Parathyroid adenoma (tissue), 2 donors: ENCODE results near the gene MRO.

ENCODE experiments used
- H2AFZ ChIP-seq: fragments of 300-600 bp; sonication (generic); one replicate; pipeline ENCODE4 v1.7.0; 2017; ENCODE audit warnings: antibody characterized with exemption, mild to moderate bottlenecking
- H3K27ac ChIP-seq: fragments of 300-600 bp; sonication (generic); one replicate; pipeline ENCODE4 v1.7.0; 2017
- H3K27me3 ChIP-seq: fragments of 300-600 bp; sonication (generic); one replicate; pipeline ENCODE4 v1.7.0; 2017; ENCODE audit warnings: low read length; ENCODE audit not compliant: control insufficient read depth, insufficient read depth
- H3K36me3 ChIP-seq: fragments of 300-600 bp; sonication (generic); one replicate; pipeline ENCODE4 v1.7.0; 2017; ENCODE audit warnings: low read length; ENCODE audit not compliant: control insufficient read depth, insufficient read depth
- H3K4me1 ChIP-seq: fragments of 300-600 bp; sonication (generic); one replicate; pipeline ENCODE4 v1.7.0; 2017; ENCODE audit warnings: control low read depth
- H3K4me2 ChIP-seq: fragments of 300-600 bp; sonication (generic); one replicate; pipeline ENCODE4 v1.7.0; 2017; ENCODE audit warnings: low read length
- H3K4me3 ChIP-seq: fragments of 300-600 bp; sonication (generic); one replicate; pipeline ENCODE4 v1.7.0; 2017; ENCODE audit warnings: low read depth, low read length
- H3K79me2 ChIP-seq: fragments of 300-600 bp; sonication (generic); one replicate; pipeline ENCODE4 v1.7.0; 2017; ENCODE audit warnings: control low read depth
- H3K9ac ChIP-seq: fragments of 300-600 bp; sonication (generic); one replicate; pipeline ENCODE4 v1.7.0; 2017; ENCODE audit warnings: mild to moderate bottlenecking
- H3K9me3 ChIP-seq: fragments of 300-600 bp; sonication (generic); one replicate; pipeline ENCODE4 v1.7.0; 2017; ENCODE audit warnings: low read length; ENCODE audit not compliant: control insufficient read depth
- TF ChIP-seq, protein P1 (sequence below): fragments of 300-600 bp; sonication (generic); IDR thresholded peaks from one replicate; pipeline ENCODE4 v1.7.0; 2017; ENCODE audit warnings: antibody characterized with exemption, mild to moderate bottlenecking
- donor health status: primary hyperparathyroidism.

MRO gene

DNA sequence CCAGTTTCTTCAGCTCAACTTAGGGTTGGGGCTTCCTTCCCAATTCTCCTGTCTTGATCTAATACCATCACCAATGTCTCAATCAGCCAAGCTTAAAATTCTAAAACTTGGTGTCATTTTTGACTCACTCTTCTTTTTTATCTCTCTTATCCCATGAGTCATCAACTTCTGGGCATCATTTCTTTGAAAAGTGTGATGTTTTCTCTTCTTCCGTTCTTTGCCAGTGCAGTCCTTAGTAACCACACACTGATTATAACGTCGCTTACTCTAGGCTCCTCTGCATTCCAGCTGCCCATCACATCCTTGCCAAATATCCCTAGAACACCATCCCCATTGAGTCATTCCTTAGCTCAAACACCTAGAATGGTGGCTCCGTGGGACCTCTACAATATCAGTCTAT is 27.4 kb upstream of the MRO start:
- no peaks in the 10 kb centered on the region for H3K4me1 ChIP-seq
- H3K27me3 ChIP-seq = no peaks in the 10 kb centered on the region
- H3K36me3 ChIP-seq = no peaks in the 10 kb centered on the region
- H3K4me3 ChIP-seq = no peak overlapping the region
- no peaks in the 10 kb centered on the region for H3K9me3 ChIP-seq
- no peak overlapping the region for H3K4me2 ChIP-seq
- H3K27ac ChIP-seq = no peak overlapping the region
- no peak overlapping the region for H2AFZ ChIP-seq
- no peaks in the 10 kb centered on the region for H3K79me2 ChIP-seq
- TF ChIP-seq, protein P1, sequence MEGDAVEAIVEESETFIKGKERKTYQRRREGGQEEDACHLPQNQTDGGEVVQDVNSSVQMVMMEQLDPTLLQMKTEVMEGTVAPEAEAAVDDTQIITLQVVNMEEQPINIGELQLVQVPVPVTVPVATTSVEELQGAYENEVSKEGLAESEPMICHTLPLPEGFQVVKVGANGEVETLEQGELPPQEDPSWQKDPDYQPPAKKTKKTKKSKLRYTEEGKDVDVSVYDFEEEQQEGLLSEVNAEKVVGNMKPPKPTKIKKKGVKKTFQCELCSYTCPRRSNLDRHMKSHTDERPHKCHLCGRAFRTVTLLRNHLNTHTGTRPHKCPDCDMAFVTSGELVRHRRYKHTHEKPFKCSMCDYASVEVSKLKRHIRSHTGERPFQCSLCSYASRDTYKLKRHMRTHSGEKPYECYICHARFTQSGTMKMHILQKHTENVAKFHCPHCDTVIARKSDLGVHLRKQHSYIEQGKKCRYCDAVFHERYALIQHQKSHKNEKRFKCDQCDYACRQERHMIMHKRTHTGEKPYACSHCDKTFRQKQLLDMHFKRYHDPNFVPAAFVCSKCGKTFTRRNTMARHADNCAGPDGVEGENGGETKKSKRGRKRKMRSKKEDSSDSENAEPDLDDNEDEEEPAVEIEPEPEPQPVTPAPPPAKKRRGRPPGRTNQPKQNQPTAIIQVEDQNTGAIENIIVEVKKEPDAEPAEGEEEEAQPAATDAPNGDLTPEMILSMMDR = no peak
- no peak overlapping the region for H3K9ac ChIP-seq

DNA sequence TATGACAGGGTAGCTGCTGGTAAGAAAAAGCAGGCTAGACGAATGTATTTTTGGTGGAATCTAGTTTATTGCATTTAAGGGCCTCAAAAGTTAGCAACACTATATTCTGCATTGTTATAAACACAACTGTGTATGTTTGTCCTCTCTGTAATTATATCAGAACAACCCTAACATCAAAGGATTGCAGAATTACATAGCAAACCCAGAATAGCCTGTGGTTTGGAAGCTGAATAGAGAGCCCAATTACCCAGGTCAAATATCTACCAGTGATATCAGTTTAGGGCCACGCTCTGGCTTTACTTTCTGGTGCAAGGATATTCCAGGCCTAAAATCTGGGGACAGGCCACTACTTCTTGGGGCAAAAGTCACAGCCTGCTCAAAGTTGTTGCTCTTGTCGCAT is 25.1 kb upstream of the MRO start:
- H3K9ac ChIP-seq = no peak overlapping the region
- no peaks in the 10 kb centered on the region for H3K9me3 ChIP-seq
- no peak overlapping the region for H3K27ac ChIP-seq
- no peak overlapping the region for H3K4me3 ChIP-seq
- H3K36me3 ChIP-seq = no peaks in the 10 kb centered on the region
- H3K4me2 ChIP-seq = no peak overlapping the region
- H3K27me3 ChIP-seq = no peaks in the 10 kb centered on the region
- H3K4me1 ChIP-seq = no peaks in the 10 kb centered on the region
- TF ChIP-seq, protein P1 = no peak
- H2AFZ ChIP-seq = no peak overlapping the region
- no peaks in the 10 kb centered on the region for H3K79me2 ChIP-seq

DNA sequence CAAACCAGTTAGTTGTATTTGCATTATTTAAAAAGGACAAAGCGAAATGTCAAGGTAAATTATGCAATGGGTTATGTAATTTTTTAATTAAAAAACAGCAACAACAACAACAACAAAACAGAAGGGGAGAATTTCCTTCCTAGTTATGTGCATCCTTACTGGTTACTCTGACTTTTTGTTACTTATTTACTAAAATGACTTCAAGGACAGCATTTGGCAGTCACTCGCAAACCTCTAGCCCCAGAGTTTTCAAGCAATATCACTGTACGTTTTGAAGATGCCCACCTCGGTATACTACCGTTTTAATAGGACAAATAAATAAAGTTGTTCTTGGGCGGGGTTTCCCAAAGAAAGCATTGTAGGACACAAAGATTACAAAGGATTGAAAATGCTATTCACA is 24.7 kb upstream of the MRO start:
- Histone ChIP-seq H3K27me3 (no peaks in the 10 kb centered on the region), H3K27ac (no peak overlapping the region), H3K4me1 (no peaks in the 10 kb centered on the region), H3K9me3 (no peaks in the 10 kb centered on the region), H3K9ac (no peak overlapping the region), H3K79me2 (no peaks in the 10 kb centered on the region), H3K4me2 (no peak overlapping the region), H2AFZ (no peak overlapping the region), H3K36me3 (no peaks in the 10 kb centered on the region), H3K4me3 (no peak overlapping the region)
- TF ChIP-seq, protein P1 = no peak

DNA sequence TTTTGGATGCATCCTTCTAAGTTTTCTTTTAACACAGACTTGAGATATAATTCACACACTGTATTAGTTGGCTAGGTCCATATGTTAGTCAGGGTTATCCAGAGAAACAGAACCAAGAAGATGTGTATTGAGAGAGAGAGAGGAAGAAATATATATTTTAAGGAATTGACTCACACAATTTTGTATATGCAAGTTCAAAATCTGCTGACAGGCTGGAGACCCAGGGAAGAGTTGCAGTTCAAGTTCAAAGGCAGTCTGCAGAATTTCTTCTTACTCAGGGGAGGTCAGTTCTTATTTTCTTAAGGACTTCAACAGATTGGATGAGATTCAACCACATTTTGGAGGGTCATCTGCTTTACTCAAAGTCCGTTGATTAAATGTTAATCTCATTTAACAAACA is 23.0 kb upstream of the MRO start:
- Histone ChIP-seq H3K4me1 (no peaks in the 10 kb centered on the region), H2AFZ (no peak overlapping the region), H3K4me2 (no peak overlapping the region), H3K9ac (no peak overlapping the region), H3K27ac (no peak overlapping the region), H3K36me3 (no peaks in the 10 kb centered on the region), H3K9me3 (no peaks in the 10 kb centered on the region), H3K27me3 (no peaks in the 10 kb centered on the region), H3K79me2 (no peaks in the 10 kb centered on the region), H3K4me3 (no peak overlapping the region)
- TF ChIP-seq, protein P1 = no peak

DNA sequence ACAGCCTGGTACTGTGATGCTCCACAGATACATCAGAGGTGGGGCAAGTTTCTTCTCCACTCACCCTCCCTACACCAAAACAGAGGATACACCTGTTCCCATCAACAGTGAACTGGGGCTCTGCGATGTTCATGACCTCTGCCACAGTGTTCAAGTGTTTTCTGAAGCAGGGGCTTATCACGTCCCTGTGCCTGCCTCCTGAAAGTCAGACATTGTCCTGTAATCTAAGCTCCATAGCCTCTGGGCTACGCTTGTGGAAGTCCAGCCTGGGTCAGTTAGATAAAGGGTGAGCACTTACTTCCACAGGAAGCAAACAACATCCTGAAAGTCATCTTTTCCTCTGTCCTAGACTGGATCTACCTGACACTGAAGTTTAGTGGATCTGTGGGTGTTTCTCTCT is 20.2 kb upstream of the MRO start:
- Histone ChIP-seq H2AFZ (no peak overlapping the region), H3K36me3 (no peaks in the 10 kb centered on the region), H3K27ac (no peak overlapping the region), H3K4me2 (no peak overlapping the region), H3K4me1 (peaks cover 3% of the 10 kb centered on the region), H3K27me3 (no peaks in the 10 kb centered on the region), H3K4me3 (no peak overlapping the region), H3K9me3 (no peaks in the 10 kb centered on the region), H3K9ac (no peak overlapping the region), H3K79me2 (no peaks in the 10 kb centered on the region)
- TF ChIP-seq, protein P1 = no peak
